ENCODE measurements around the gene POC5.

DNA sequence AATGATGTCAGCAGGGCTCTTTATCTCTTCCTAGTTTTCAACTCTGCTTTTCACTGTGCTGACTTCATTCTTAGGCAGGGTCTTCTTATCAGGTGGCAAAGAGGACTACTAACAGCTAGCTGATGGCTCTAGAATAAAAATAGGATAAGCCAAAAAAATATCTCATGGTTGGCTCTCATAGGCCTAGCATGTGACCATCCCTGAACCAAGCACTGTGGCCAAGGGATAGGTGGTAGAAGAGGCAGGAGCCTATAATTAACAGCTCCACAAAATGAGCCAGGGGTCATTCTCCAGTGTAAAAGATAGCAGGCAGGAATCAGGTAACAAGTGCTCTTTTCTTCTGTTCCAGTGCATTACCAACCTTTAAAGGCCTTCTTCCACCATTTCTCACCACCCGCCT is 84.9 kb downstream of the POC5 start:
- TF ChIP-seq CTCF (IDR thresholded peaks at IDR 0.05; ENCODE audit: low read length) (no peak), EZH2 (IDR thresholded peaks at IDR 0.05; ENCODE audit: borderline replicate concordance, low read length) (no peak)

All from OCI-LY1 (cell line).